ENCODE results near the gene SYVN1. TPM values are rescaled to one million over a fixed set of nuclear protein-coding genes. Genes with fewer than 3 reads are reported as not detected.
"Not testable (repeated sequence)": the region's sequence is repeated elsewhere in the genome, so short reads cannot be mapped to it uniquely, and the experiment has no call there.

SYVN1 gene
- total RNA-seq, 1 donor from 2014 or later: 5.6 TPM

GRCh38 chr11:65151331-65151899, 17.1 kb upstream of the SYVN1 start:
- no peak for DNase-seq (ENCODE audit: low read depth in 2 of 2)

- peak in 1 of 2 donors; percentile 78 for DNase-seq (ENCODE audit: low read depth in 2 of 2)
Measured at GRCh38 chr11:65150509-65151299, 16.4 kb upstream of the SYVN1 start.

GRCh38 chr11:65150131-65150508, 15.8 kb upstream of the SYVN1 start:
- not testable (repeated sequence) for DNase-seq (ENCODE audit: low read depth in 2 of 2)

GRCh38 chr11:65148657-65149056, 14.3 kb upstream of the SYVN1 start:
- no peak for DNase-seq (ENCODE audit: low read depth in 2 of 2)

- no peak for DNase-seq (ENCODE audit: low read depth in 2 of 2)
Measured at GRCh38 chr11:65147352-65148075, 13.2 kb upstream of the SYVN1 start.

GRCh38 chr11:65141896-65142494, 7.7 kb upstream of the SYVN1 start:
- no peak for DNase-seq (ENCODE audit: low read depth in 2 of 2)

- no peak for DNase-seq (ENCODE audit: low read depth in 2 of 2)
Measured at GRCh38 chr11:65136515-65137096, 2.3 kb upstream of the SYVN1 start.

GRCh38 chr11:65135633-65136145, 1.4 kb upstream of the SYVN1 start:
- DNase-seq (ENCODE audit: low read depth in 2 of 2): no peak

GRCh38 chr11:65134952-65135632, 773 bp upstream of the SYVN1 start:
- peak; percentile 96 to 99 for DNase-seq (ENCODE audit: low read depth in 2 of 2)

GRCh38 chr11:65133724-65134123, 595 bp downstream of the SYVN1 start:
- DNase-seq (ENCODE audit: low read depth in 2 of 2): peak in 1 of 2 donors; percentile 42

GRCh38 chr11:65132988-65133700, 1.2 kb downstream of the SYVN1 start:
- DNase-seq (ENCODE audit: low read depth in 2 of 2): no peak

- DNase-seq (ENCODE audit: low read depth in 2 of 2): no peak
Measured at GRCh38 chr11:65132238-65132987, 1.9 kb downstream of the SYVN1 start.

GRCh38 chr11:65131895-65132237, 2.5 kb downstream of the SYVN1 start:
- DNase-seq (ENCODE audit: low read depth in 2 of 2): no peak

GRCh38 chr11:65131417-65131776, 2.9 kb downstream of the SYVN1 start:
- no peak for DNase-seq (ENCODE audit: low read depth in 2 of 2)

GRCh38 chr11:65130631-65131416, 3.5 kb downstream of the SYVN1 start:
- DNase-seq (ENCODE audit: low read depth in 2 of 2): no peak

GRCh38 chr11:65129649-65130441, 4.5 kb downstream of the SYVN1 start:
- no peak for DNase-seq (ENCODE audit: low read depth in 2 of 2)

GRCh38 chr11:65128182-65129145, 5.9 kb downstream of the SYVN1 start:
- DNase-seq (ENCODE audit: low read depth in 2 of 2): no peak

Data from dermis microvascular lymphatic vessel endothelial cell (primary cell).